Fibroblast of lung (primary cell): ENCODE measurements around the gene TPMT.

Experiments
- EZH2 ChIP-seq: IDR thresholded peaks from 2 replicates; pipeline ENCODE4 v1.5.1; 2012; ENCODE audit warnings: low read length, control low read depth, mild to moderate bottlenecking; ENCODE audit errors: missing control alignments
- TF ChIP-seq, protein P1 (sequence below), 2 donors: IDR thresholded peaks in 1 of 2; conservative IDR thresholded peaks in 1 of 2; 1 replicate in 1 of 2; 2 replicates in 1 of 2; pipeline ENCODE4 v1.5.1; 2011 to 2012; ENCODE audit warnings: low read length in 2 of 2, control low read depth in 1 of 2, inconsistent platforms in 1 of 2, low read depth in 1 of 2, mild to moderate bottlenecking in 1 of 2

DNA sequence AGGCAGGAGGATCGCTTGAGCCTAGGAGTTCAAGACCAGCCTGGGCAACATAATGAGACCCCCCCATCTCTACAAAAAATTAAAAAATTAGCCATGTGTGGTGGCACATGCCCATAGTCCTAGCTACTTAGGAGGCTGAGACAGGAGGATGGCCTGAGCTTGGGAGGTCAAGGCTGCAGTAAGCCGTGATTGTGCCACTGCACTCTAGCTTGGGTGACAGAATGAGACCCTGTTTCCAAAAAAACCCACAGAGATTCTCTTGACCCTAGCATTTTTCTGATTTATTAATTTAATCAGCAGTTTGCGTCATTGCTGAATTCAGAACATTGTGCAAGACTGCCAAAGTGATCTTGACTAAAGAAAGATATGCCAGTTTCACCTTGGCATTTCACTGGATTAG lies 37.1 kb upstream of the TPMT start:
- TF ChIP-seq, protein P1, sequence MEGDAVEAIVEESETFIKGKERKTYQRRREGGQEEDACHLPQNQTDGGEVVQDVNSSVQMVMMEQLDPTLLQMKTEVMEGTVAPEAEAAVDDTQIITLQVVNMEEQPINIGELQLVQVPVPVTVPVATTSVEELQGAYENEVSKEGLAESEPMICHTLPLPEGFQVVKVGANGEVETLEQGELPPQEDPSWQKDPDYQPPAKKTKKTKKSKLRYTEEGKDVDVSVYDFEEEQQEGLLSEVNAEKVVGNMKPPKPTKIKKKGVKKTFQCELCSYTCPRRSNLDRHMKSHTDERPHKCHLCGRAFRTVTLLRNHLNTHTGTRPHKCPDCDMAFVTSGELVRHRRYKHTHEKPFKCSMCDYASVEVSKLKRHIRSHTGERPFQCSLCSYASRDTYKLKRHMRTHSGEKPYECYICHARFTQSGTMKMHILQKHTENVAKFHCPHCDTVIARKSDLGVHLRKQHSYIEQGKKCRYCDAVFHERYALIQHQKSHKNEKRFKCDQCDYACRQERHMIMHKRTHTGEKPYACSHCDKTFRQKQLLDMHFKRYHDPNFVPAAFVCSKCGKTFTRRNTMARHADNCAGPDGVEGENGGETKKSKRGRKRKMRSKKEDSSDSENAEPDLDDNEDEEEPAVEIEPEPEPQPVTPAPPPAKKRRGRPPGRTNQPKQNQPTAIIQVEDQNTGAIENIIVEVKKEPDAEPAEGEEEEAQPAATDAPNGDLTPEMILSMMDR (conservative IDR thresholded peaks at IDR 0.05 in 1 of 2, IDR thresholded peaks at IDR 0.05 in 1 of 2; ENCODE audit: low read depth in 1 of 2, low read length in 2 of 2), result no peak
- TF ChIP-seq EZH2, result no peak
